Measurements from ENCODE around the gene LRP5.
"Not testable (repeated sequence)": the region's sequence is repeated elsewhere in the genome, so short reads cannot be mapped to it uniquely, and the experiment has no call there.

DNA sequence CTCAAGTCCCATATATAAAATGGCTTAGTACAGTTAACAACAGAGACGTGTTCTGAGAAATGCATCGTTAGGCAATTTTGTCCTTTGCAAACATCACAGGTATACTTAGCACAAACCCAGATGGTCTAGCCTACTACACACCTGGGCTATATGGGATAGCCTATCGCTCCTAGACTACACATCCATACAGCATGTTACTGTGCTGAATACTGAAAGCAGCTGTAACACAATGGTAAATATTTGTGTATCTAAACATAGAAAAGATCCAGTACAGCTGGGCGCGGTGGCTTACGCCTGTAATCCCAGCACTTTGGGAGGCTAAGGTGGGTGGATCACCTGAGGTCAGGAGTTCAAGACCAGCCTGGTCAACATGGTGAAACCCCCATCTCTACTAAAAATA is 145.9 kb downstream of the LRP5 start:
- TF ChIP-seq, protein P1, sequence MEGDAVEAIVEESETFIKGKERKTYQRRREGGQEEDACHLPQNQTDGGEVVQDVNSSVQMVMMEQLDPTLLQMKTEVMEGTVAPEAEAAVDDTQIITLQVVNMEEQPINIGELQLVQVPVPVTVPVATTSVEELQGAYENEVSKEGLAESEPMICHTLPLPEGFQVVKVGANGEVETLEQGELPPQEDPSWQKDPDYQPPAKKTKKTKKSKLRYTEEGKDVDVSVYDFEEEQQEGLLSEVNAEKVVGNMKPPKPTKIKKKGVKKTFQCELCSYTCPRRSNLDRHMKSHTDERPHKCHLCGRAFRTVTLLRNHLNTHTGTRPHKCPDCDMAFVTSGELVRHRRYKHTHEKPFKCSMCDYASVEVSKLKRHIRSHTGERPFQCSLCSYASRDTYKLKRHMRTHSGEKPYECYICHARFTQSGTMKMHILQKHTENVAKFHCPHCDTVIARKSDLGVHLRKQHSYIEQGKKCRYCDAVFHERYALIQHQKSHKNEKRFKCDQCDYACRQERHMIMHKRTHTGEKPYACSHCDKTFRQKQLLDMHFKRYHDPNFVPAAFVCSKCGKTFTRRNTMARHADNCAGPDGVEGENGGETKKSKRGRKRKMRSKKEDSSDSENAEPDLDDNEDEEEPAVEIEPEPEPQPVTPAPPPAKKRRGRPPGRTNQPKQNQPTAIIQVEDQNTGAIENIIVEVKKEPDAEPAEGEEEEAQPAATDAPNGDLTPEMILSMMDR (IDR thresholded peaks at IDR 0.05): not testable (repeated sequence)
- not testable (repeated sequence) for TF ChIP-seq POLR2AphosphoS5, POLR2A (IDR thresholded peaks at IDR 0.05)
